Stimulated activated CD4-positive, alpha-beta T cell treated with anti-CD3 and anti-CD28 coated beads, Interleukin-1b, Interleukin-23, amount 100 ng/mL, for 1 hour (primary cell): ENCODE results near the gene PHETA2.
A peak's percentile ranks its signal among the peaks of the same experiment; 100 is the strongest.
"Not testable (repeated sequence)": the region's sequence is repeated elsewhere in the genome, so short reads cannot be mapped to it uniquely, and the experiment has no call there.

Experiments used
- DNase-seq, 2 donors: peaks; one replicate each; pipeline ENCODE4 v3.0.0-alpha.2; 2020; ENCODE audit warnings: low read depth in 2 of 2

PHETA2 gene

GRCh38 chr22:42069801-42070516 lies 4.1 kb upstream of the PHETA2 start:
- DNase-seq, result no peak

GRCh38 chr22:42070517-42071422 lies 3.3 kb upstream of the PHETA2 start, which contains the start of gene NAGA:
Gene NAGA (minus strand): TSS chr22:42070812. CDS start chr22:42070297, 515 bp downstream.
- peak; percentile 71 to 73 for DNase-seq

- not testable (repeated sequence) for DNase-seq
Measured at GRCh38 chr22:42071508-42071907, 2.5 kb upstream of the PHETA2 start.

- no peak for DNase-seq
Measured at GRCh38 chr22:42072606-42073330, 1.3 kb upstream of the PHETA2 start.

GRCh38 chr22:42073621-42074041 lies 417 bp upstream of the PHETA2 start:
- no peak for DNase-seq

GRCh38 chr22:42074846-42075676 lies 1.0 kb downstream of the PHETA2 start:
- no peak for DNase-seq

- no peak for DNase-seq
Measured at GRCh38 chr22:42076764-42077485, 2.9 kb downstream of the PHETA2 start.

- no peak for DNase-seq
Measured at GRCh38 chr22:42077486-42078125, 3.6 kb downstream of the PHETA2 start.

- DNase-seq, result no peak
Measured at GRCh38 chr22:42078469-42079318, 4.6 kb downstream of the PHETA2 start.

GRCh38 chr22:42079319-42080251 lies 5.5 kb downstream of the PHETA2 start, which contains the start of gene SMDT1:
Gene SMDT1 (plus strand): TSS chr22:42079700. CDS start chr22:42079769, 69 bp downstream.
- peak; percentile 92 to 97 for DNase-seq

GRCh38 chr22:42080287-42080686 lies 6.2 kb downstream of the PHETA2 start:
- DNase-seq, result no peak

GRCh38 chr22:42083119-42083518 lies 9.1 kb downstream of the PHETA2 start:
- no peak for DNase-seq

- DNase-seq, result no peak
Measured at GRCh38 chr22:42084874-42085273, 10.8 kb downstream of the PHETA2 start.

- no peak for DNase-seq
Measured at GRCh38 chr22:42086051-42086450, 12.0 kb downstream of the PHETA2 start.

GRCh38 chr22:42090596-42091454 lies 16.8 kb downstream of the PHETA2 start, which contains the start of gene NDUFA6:
Gene NDUFA6 (minus strand): TSS chr22:42090772. CDS start chr22:42090744, 28 bp downstream.
- DNase-seq, result peak; percentile 91 to 98

GRCh38 chr22:42091455-42091782 lies 17.4 kb downstream of the PHETA2 start:
- DNase-seq, result no peak

GRCh38 chr22:42101199-42101598 lies 27.2 kb downstream of the PHETA2 start:
- no peak for DNase-seq
